ENCODE measurements around the gene CCDC38.

GRCh38 chr12:95974358-95974757, 31.9 kb upstream of the CCDC38 start:
- TF ChIP-seq, protein P1, sequence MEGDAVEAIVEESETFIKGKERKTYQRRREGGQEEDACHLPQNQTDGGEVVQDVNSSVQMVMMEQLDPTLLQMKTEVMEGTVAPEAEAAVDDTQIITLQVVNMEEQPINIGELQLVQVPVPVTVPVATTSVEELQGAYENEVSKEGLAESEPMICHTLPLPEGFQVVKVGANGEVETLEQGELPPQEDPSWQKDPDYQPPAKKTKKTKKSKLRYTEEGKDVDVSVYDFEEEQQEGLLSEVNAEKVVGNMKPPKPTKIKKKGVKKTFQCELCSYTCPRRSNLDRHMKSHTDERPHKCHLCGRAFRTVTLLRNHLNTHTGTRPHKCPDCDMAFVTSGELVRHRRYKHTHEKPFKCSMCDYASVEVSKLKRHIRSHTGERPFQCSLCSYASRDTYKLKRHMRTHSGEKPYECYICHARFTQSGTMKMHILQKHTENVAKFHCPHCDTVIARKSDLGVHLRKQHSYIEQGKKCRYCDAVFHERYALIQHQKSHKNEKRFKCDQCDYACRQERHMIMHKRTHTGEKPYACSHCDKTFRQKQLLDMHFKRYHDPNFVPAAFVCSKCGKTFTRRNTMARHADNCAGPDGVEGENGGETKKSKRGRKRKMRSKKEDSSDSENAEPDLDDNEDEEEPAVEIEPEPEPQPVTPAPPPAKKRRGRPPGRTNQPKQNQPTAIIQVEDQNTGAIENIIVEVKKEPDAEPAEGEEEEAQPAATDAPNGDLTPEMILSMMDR (IDR thresholded peaks at IDR 0.05): no peak
- TF ChIP-seq POLR2AphosphoS5 (IDR thresholded peaks at IDR 0.05) (no peak), POLR2A (IDR thresholded peaks at IDR 0.05; ENCODE audit: low read depth) (no peak), EP300 (IDR thresholded peaks at IDR 0.05) (no peak)
